H9 (cell line): ENCODE measurements around the gene TMEM132D. TPM values are rescaled to one million over a fixed set of nuclear protein-coding genes. Genes with fewer than 3 reads are reported as not detected.

Source experiments
- DNase-seq: peaks from one replicate; pipeline ENCODE4 v3.0.0-alpha.2; 2017
- H2AFZ ChIP-seq: one replicate; pipeline ENCODE4 v1.6.1; 2013; ENCODE audit warnings: mild to moderate bottlenecking, low read length, control low read depth, moderate library complexity
- H2AK5ac ChIP-seq: 2 replicates; pipeline ENCODE4 v1.6.1; 2013; ENCODE audit warnings: low read length, control low read depth, mixed read lengths; ENCODE audit not compliant: insufficient read length
- H2BK120ac ChIP-seq: one replicate; pipeline ENCODE4 v1.6.1; 2013; ENCODE audit warnings: low read depth, mild to moderate bottlenecking, low read length, control low read depth, inconsistent platforms; ENCODE audit not compliant: poor library complexity, severe bottlenecking
- H2BK12ac ChIP-seq: 2 replicates; pipeline ENCODE4 v1.6.1; 2013; ENCODE audit warnings: low read length, control low read depth, mixed read lengths, low read depth; ENCODE audit not compliant: insufficient read length
- H2BK15ac ChIP-seq: 2 replicates; pipeline ENCODE4 v1.6.1; 2013; ENCODE audit warnings: low read depth, low read length, control low read depth
- H2BK20ac ChIP-seq: one replicate; pipeline ENCODE4 v1.6.1; 2013; ENCODE audit warnings: low read depth, mild to moderate bottlenecking, low read length, control low read depth, inconsistent platforms; ENCODE audit not compliant: poor library complexity, severe bottlenecking
- H2BK5ac ChIP-seq: 2 replicates; pipeline ENCODE4 v1.6.1; 2013; ENCODE audit warnings: low read length, control low read depth, mixed read lengths; ENCODE audit not compliant: insufficient read length
- H3K14ac ChIP-seq: 2 replicates; pipeline ENCODE4 v1.6.1; 2013; ENCODE audit warnings: low read length, control low read depth; ENCODE audit not compliant: insufficient read depth
- H3K18ac ChIP-seq: 2 replicates; pipeline ENCODE4 v1.6.1; 2013; ENCODE audit warnings: low read depth, mild to moderate bottlenecking, mixed read lengths, low read length, control low read depth; ENCODE audit not compliant: insufficient read length
- H3K23ac ChIP-seq: 2 replicates; pipeline ENCODE4 v1.6.1; 2013; ENCODE audit warnings: low read length, control low read depth, mixed read lengths, low read depth; ENCODE audit not compliant: insufficient read length
- H3K23me2 ChIP-seq: 2 replicates; pipeline ENCODE4 v1.6.1; 2013; ENCODE audit warnings: low read depth, mild to moderate bottlenecking, mixed read lengths, low read length, control low read depth; ENCODE audit not compliant: insufficient read length, poor library complexity, severe bottlenecking
- H3K27ac ChIP-seq: 2 replicates; pipeline ENCODE4 v1.5.1; 2013; ENCODE audit warnings: low read length, control low read depth, mixed read lengths, low read depth; ENCODE audit not compliant: insufficient read length
- H3K27me3 ChIP-seq: 2 replicates; pipeline ENCODE4 v1.6.1; 2013; ENCODE audit warnings: low read length, control low read depth, inconsistent platforms; ENCODE audit not compliant: insufficient read depth
- H3K4ac ChIP-seq: 2 replicates; pipeline ENCODE4 v1.6.1; 2013; ENCODE audit warnings: low read depth, mild to moderate bottlenecking, control low read depth, inconsistent platforms, low read length, moderate library complexity
- H3K4me1 ChIP-seq: 2 replicates; pipeline ENCODE4 v1.6.1; 2013; ENCODE audit warnings: low read length, control low read depth, inconsistent platforms; ENCODE audit not compliant: insufficient read depth
- H3K4me2 ChIP-seq: 2 replicates; pipeline ENCODE4 v1.6.1; 2013; ENCODE audit warnings: low read length, control low read depth, mixed read lengths; ENCODE audit not compliant: insufficient read length, insufficient read depth
- H3K56ac ChIP-seq: 2 replicates; pipeline ENCODE4 v1.6.1; 2013; ENCODE audit warnings: low read depth, mild to moderate bottlenecking, mixed read lengths, low read length, control low read depth; ENCODE audit not compliant: insufficient read length
- H3K79me1 ChIP-seq: 2 replicates; pipeline ENCODE4 v1.6.1; 2013; ENCODE audit warnings: low read depth, mild to moderate bottlenecking, moderate library complexity, low read length, control low read depth, inconsistent platforms; ENCODE audit not compliant: insufficient read depth, poor library complexity, severe bottlenecking
- H3K79me2 ChIP-seq: 2 replicates; pipeline ENCODE4 v1.6.1; 2013; ENCODE audit warnings: low read length, control low read depth, inconsistent platforms; ENCODE audit not compliant: insufficient read depth
- H3K9ac ChIP-seq: 2 replicates; pipeline ENCODE4 v1.6.1; 2013; ENCODE audit warnings: low read length, control low read depth, mixed read lengths; ENCODE audit not compliant: insufficient read length; ENCODE audit errors: extremely low read depth
- H3K9me3 ChIP-seq: one replicate; pipeline ENCODE4 v1.6.1; 2013; ENCODE audit warnings: low read depth, low read length, inconsistent platforms; ENCODE audit not compliant: control insufficient read depth
- H3T11ph ChIP-seq: one replicate; pipeline ENCODE4 v1.6.1; 2013; ENCODE audit warnings: mild to moderate bottlenecking, low read length, control low read depth, inconsistent platforms
- H4K20me1 ChIP-seq: one replicate; pipeline ENCODE4 v1.6.1; 2013; ENCODE audit not compliant: control insufficient read depth, insufficient read length, insufficient read depth
- H4K5ac ChIP-seq: 2 replicates; pipeline ENCODE4 v1.6.1; 2013; ENCODE audit warnings: low read depth, mild to moderate bottlenecking, mixed read lengths, low read length, control low read depth; ENCODE audit not compliant: insufficient read length
- H4K8ac ChIP-seq: replicated peaks from 2 replicates; pipeline ENCODE4 v1.6.1; 2013; ENCODE audit warnings: low read length, control low read depth, mixed read lengths, low read depth; ENCODE audit not compliant: insufficient read length
- H4K91ac ChIP-seq: 2 replicates; pipeline ENCODE4 v1.6.1; 2013; ENCODE audit warnings: low read depth, mild to moderate bottlenecking, moderate library complexity, mixed read lengths, low read length, control low read depth; ENCODE audit not compliant: insufficient read length
- H3K27ac Mint-ChIP-seq, 3 experiments: 2 replicates in 2 of 3; 3 replicates in 1 of 3; pipeline ENCODE4 v1.8.0; 2020 to 2021; ENCODE audit warnings: mixed read lengths in 3 of 3, mild to moderate bottlenecking in 1 of 3, moderate library complexity in 1 of 3
- H3K27me3 Mint-ChIP-seq: 2 replicates; pipeline ENCODE4 v1.8.0; 2021; ENCODE audit warnings: low read depth, mild to moderate bottlenecking, moderate library complexity, mixed read lengths
- H3K36me3 Mint-ChIP-seq, 3 experiments: 2 replicates in 2 of 3; 3 replicates in 1 of 3; pipeline ENCODE4 v1.8.0; 2020 to 2021; ENCODE audit warnings: low read depth in 3 of 3, mixed read lengths in 3 of 3; ENCODE audit not compliant: insufficient read depth in 1 of 3
- H3K4me1 Mint-ChIP-seq, 2 experiments: 2 replicates each; pipeline ENCODE4 v1.8.0; 2020; ENCODE audit warnings: mixed read lengths in 2 of 2
- H3K4me3 Mint-ChIP-seq, 2 experiments: 2 replicates in 1 of 2; 3 replicates in 1 of 2; pipeline ENCODE4 v1.8.0; 2020 to 2021; ENCODE audit warnings: mild to moderate bottlenecking in 2 of 2, mixed read lengths in 2 of 2, moderate library complexity in 1 of 2
- H3K9me3 Mint-ChIP-seq, 2 experiments: 2 replicates in 1 of 2; 3 replicates in 1 of 2; pipeline ENCODE4 v1.8.0; 2020; ENCODE audit warnings: mild to moderate bottlenecking in 2 of 2, mixed read lengths in 2 of 2, moderate library complexity in 1 of 2
- CTCF ChIP-seq: fragments of 200-600 bp; sonication (generic); conservative IDR thresholded peaks from 3 replicates; pipeline ENCODE4 v1.8.0; 2021; ENCODE audit warnings: antibody characterized with exemption, mild to moderate bottlenecking
- WGBS: extraction: QIAGEN DNeasy Blood & Tissue Kit; methylation state at CpG from one replicate; pipeline ENCODE4 v1.1.7; 2013; ENCODE audit warnings: missing lambda C conversion rate, low lambda C conversion rate, mixed read lengths; ENCODE audit not compliant: insufficient read length; ENCODE audit errors: extremely low coverage; 5-methylcytosine and 5-hydroxymethylcytosine counted together
- total RNA-seq: library from RNA; stranded (reverse); gene quantifications from 2 replicates; pipeline ENCODE4 v1.2.1, GENCODE V29; 2021

TMEM132D gene
- total RNA-seq, 1 experiment from 2014 or later: 6.1 TPM

- Histone ChIP-seq H3K56ac (no peak overlapping the region), H4K20me1 (no peaks in the 10 kb centered on the region), H4K91ac (no peak overlapping the region), H3K9ac (no peak overlapping the region), H3T11ph (no peak overlapping the region), H2BK20ac (no peak overlapping the region), H3K4ac (no peak overlapping the region), H3K79me2 (no peaks in the 10 kb centered on the region), H4K5ac (no peak overlapping the region), H3K9me3 (no peaks in the 10 kb centered on the region), H3K14ac (no peak overlapping the region), H3K4me1 (no peaks in the 10 kb centered on the region; the same call in 1 of the 2 replicates), H3K79me1 (no peaks in the 10 kb centered on the region), H3K27me3 (no peaks in the 10 kb centered on the region), H2AFZ (no peak overlapping the region), H3K18ac (no peak overlapping the region), H3K27ac (no peak overlapping the region), H3K23ac (no peak overlapping the region), H2BK15ac (no peak overlapping the region), H2AK5ac (no peak overlapping the region), H4K8ac (no peak overlapping the region), H2BK120ac (no peak overlapping the region), H2BK5ac (no peak overlapping the region), H3K4me2 (no peak overlapping the region), H2BK12ac (no peak overlapping the region), H3K23me2 (no peaks in the 10 kb centered on the region)
- H3K36me3 Mint-ChIP-seq: peaks cover 0 to 4% (median 0%) of the 10 kb centered on the region in 3 experiments; a peak in 2 of 7 replicates
- H3K4me1 Mint-ChIP-seq: peaks cover 14 to 18% of the 10 kb centered on the region in 2 experiments
- WGBS: no CpG with 5 or more reads among the region's 6 CpGs
- no peaks in the 10 kb centered on the region for H3K27me3 Mint-ChIP-seq
- H3K9me3 Mint-ChIP-seq: no peaks in the 10 kb centered on the region
- no peak overlapping the region for H3K4me3 Mint-ChIP-seq
- no peak for DNase-seq
- H3K27ac Mint-ChIP-seq: no peak overlapping the region
- TF ChIP-seq CTCF: no peak
These were observed 677.0 kb downstream of the TMEM132D start for GRCh38 chr12:129226851-129227250.
